HepG2 (cell line): ENCODE measurements around the gene TEDC2. TPM values are rescaled to one million over a fixed set of nuclear protein-coding genes. Genes with fewer than 3 reads are reported as not detected.

Experiments used
- BORCS8-MEF2B ChIP-seq: sonication (generic); formaldehyde crosslinking; IDR thresholded peaks from 2 replicates; pipeline ENCODE4 v1.8.0; 2022; ENCODE audit warnings: mild to moderate bottlenecking, missing genetic modification reagents
- CBX1 ChIP-seq: IDR thresholded peaks from one replicate; pipeline ENCODE4 v1.6.1; 2016; ENCODE audit warnings: antibody characterized with exemption, low read depth
- CBX5 ChIP-seq: sonication (generic); formaldehyde crosslinking; IDR thresholded peaks from 2 replicates; pipeline ENCODE4 v1.4.0; 2020; ENCODE audit warnings: missing genetic modification reagents, borderline replicate concordance
- DPF2 ChIP-seq: sonication (generic); formaldehyde crosslinking; IDR thresholded peaks from 2 replicates; pipeline ENCODE4 v1.4.0; 2020; ENCODE audit warnings: mild to moderate bottlenecking, low read depth, missing genetic modification reagents, borderline replicate concordance
- EED ChIP-seq: sonication (generic); formaldehyde crosslinking; IDR thresholded peaks from 2 replicates; pipeline ENCODE4 v1.5.0; 2020; ENCODE audit warnings: mild to moderate bottlenecking, missing genetic modification reagents
- FOXK1 ChIP-seq: sonication (generic); formaldehyde crosslinking; IDR thresholded peaks from 2 replicates; pipeline ENCODE4 v1.4.0; 2020; ENCODE audit warnings: low read depth, missing genetic modification reagents, borderline replicate concordance
- GTF2F1 ChIP-seq: fragments of 150-350 bp; IDR thresholded peaks from 2 replicates; pipeline ENCODE4 v1.6.1; 2014; ENCODE audit warnings: low read length
- IRX3 ChIP-seq: sonication (generic); formaldehyde crosslinking; IDR thresholded peaks from 2 replicates; pipeline ENCODE4 v1.8.1; 2023; ENCODE audit warnings: mild to moderate bottlenecking, low read depth, missing genetic modification reagents, borderline replicate concordance
- MEIS2 ChIP-seq: sonication (generic); formaldehyde crosslinking; IDR thresholded peaks from 2 replicates; pipeline ENCODE4 v1.9.0; 2021; ENCODE audit warnings: mild to moderate bottlenecking, missing genetic modification reagents
- NCOA5 ChIP-seq: sonication (generic); formaldehyde crosslinking; IDR thresholded peaks from 2 replicates; pipeline ENCODE4 v1.4.0; 2020; ENCODE audit warnings: missing genetic modification reagents
- PAX8 ChIP-seq: sonication (generic); formaldehyde crosslinking; IDR thresholded peaks from 2 replicates; pipeline ENCODE4 v1.8.0; 2022; ENCODE audit warnings: mild to moderate bottlenecking, missing genetic modification reagents, borderline replicate concordance
- PPARG ChIP-seq: conservative IDR thresholded peaks from 2 replicates; pipeline ENCODE4 v1.6.1; 2016; ENCODE audit warnings: missing biosample characterization, missing genetic modification reagents
- SPEN ChIP-seq: sonication (generic); formaldehyde crosslinking; IDR thresholded peaks from 2 replicates; pipeline ENCODE4 v1.5.1; 2020; ENCODE audit warnings: low read depth, mild to moderate bottlenecking, missing genetic modification reagents
- SRY ChIP-seq: sonication (generic); formaldehyde crosslinking; IDR thresholded peaks from 2 replicates; pipeline ENCODE4 v1.8.0; 2022; ENCODE audit warnings: mild to moderate bottlenecking, missing genetic modification reagents
- TCF7L2 ChIP-seq: IDR thresholded peaks from 2 replicates; pipeline ENCODE4 v1.6.1; 2011; ENCODE audit warnings: mild to moderate bottlenecking, low read depth, low read length, moderate library complexity
- ZFAT ChIP-seq: sonication (generic); formaldehyde crosslinking; conservative IDR thresholded peaks from 2 replicates; pipeline ENCODE4 v1.8.1; 2023; ENCODE audit warnings: missing genetic modification reagents, inconsistent platforms
- ZFP37 ChIP-seq: sonication (generic); formaldehyde crosslinking; IDR thresholded peaks from 2 replicates; pipeline ENCODE4 v1.4.0; 2020; ENCODE audit warnings: missing genetic modification reagents, borderline replicate concordance
- ZNF383 ChIP-seq: sonication (generic); formaldehyde crosslinking; IDR thresholded peaks from 2 replicates; pipeline ENCODE4 v1.4.0; 2020; ENCODE audit warnings: missing genetic modification reagents, mild to moderate bottlenecking, borderline replicate concordance
- ZNF567 ChIP-seq: sonication (generic); formaldehyde crosslinking; IDR thresholded peaks from 2 replicates; pipeline ENCODE4 v1.8.1; 2023; ENCODE audit warnings: mild to moderate bottlenecking, missing genetic modification reagents, borderline replicate concordance
- ZNF691 ChIP-seq: sonication (generic); formaldehyde crosslinking; IDR thresholded peaks from 2 replicates; pipeline ENCODE4 v1.4.0; 2020; ENCODE audit warnings: missing genetic modification reagents, low read depth, mild to moderate bottlenecking, borderline replicate concordance
- ZNF850 ChIP-seq: sonication (generic); formaldehyde crosslinking; conservative IDR thresholded peaks from 2 replicates; pipeline ENCODE4 v1.9.0; 2021; ENCODE audit warnings: mild to moderate bottlenecking, missing genetic modification reagents
- ZSCAN21 ChIP-seq: sonication (generic); formaldehyde crosslinking; IDR thresholded peaks from 2 replicates; pipeline ENCODE4 v1.8.0; 2022; ENCODE audit warnings: mild to moderate bottlenecking, missing genetic modification reagents, moderate library complexity, borderline replicate concordance
- ZSCAN5A ChIP-seq: sonication (generic); formaldehyde crosslinking; IDR thresholded peaks from 2 replicates; pipeline ENCODE4 v1.8.0; 2022; ENCODE audit warnings: mild to moderate bottlenecking, missing genetic modification reagents, borderline replicate concordance
- polyA plus RNA-seq, 8 experiments: library from polyadenylated mRNA; depleted of rRNA in 3 of 8; stranded (reverse) in 7 of 8; unstranded in 1 of 8; fragments of >200 nt; fragmentation: Illumina TruSeq in 4 of 8; extraction: Trizol in 4 of 8; gene quantifications; 2 replicates each; pipeline versions ENCODE4 v1.2.1 to v1.2.3, GENCODE V29; 2011 to 2016; ENCODE audit warnings: low read depth in 4 of 8, missing spikeins in 1 of 8, mixed read lengths in 1 of 8; ENCODE audit not compliant: insufficient read depth in 1 of 8
- total RNA-seq, 5 experiments: library from RNA; depleted of rRNA; stranded (reverse); fragments of >200 nt; fragmentation: Illumina TruSeq; extraction: Trizol; gene quantifications; 2 replicates each; pipeline ENCODE4 v1.2.3, GENCODE V29; 2016; ENCODE audit warnings: low read depth in 1 of 5
- TF ChIP-seq, protein P1 (sequence below): sonication (generic); formaldehyde crosslinking; IDR thresholded peaks from 2 replicates; pipeline ENCODE4 v1.8.1; 2022; ENCODE audit warnings: mild to moderate bottlenecking, missing genetic modification reagents
- TF ChIP-seq, protein P2 (sequence below): sonication (generic); formaldehyde crosslinking; IDR thresholded peaks from 2 replicates; pipeline ENCODE4 v1.5.0; 2020; ENCODE audit warnings: missing genetic modification reagents

Gene TEDC2
- total and polyA plus RNA-seq, 2 of the 13 experiments (the other 11 are each of a cell fraction or from before 2014, with no cell fraction given), result 6.2 to 24.4 TPM

DNA sequence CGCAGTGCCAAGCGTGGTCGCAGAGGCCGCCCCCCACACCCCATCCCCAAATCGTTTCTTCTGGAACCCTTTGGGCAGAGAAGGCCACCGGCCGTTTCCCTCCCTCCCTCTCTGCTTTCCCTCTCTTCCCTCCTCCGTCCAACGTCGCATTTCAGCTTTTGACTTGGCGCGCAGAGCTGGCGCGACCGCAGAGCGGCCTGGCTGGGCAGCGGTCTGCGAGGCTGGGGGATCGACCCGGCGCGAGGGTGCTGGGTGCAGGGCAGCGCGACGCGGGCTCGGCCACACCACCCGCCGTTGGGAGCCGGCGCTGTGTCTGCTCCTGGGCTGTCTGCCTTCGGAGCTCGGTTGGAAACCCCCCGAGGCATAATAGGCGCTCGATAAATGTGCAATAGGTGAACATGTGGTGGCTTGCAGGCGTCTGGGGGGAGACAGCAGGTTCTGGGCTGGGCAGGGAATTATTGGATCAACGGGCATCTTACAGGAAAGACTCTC, 8.4 kb downstream of the TEDC2 start (continued):
- TF ChIP-seq SPEN (CRISPR knock-in tag), result no peak
- no peak for TF ChIP-seq DPF2 (CRISPR knock-in tag)
- no peak for TF ChIP-seq ZSCAN21
- TF ChIP-seq CBX5 (CRISPR knock-in tag), result no peak
- TF ChIP-seq EED (CRISPR knock-in tag), result no peak
- no peak for TF ChIP-seq NCOA5 (CRISPR knock-in tag)
- no peak for TF ChIP-seq GTF2F1
- TF ChIP-seq TCF7L2, result no peak
- no peak for TF ChIP-seq PPARG (CRISPR knock-in tag)
- no peak for TF ChIP-seq BORCS8-MEF2B (CRISPR knock-in tag)
- TF ChIP-seq ZNF850 (CRISPR knock-in tag), result no peak
- TF ChIP-seq ZNF383, result no peak
- TF ChIP-seq ZNF567 (CRISPR knock-in tag), result no peak
- TF ChIP-seq PAX8 (CRISPR knock-in tag), result no peak
- no peak for TF ChIP-seq IRX3
- TF ChIP-seq, protein P1, sequence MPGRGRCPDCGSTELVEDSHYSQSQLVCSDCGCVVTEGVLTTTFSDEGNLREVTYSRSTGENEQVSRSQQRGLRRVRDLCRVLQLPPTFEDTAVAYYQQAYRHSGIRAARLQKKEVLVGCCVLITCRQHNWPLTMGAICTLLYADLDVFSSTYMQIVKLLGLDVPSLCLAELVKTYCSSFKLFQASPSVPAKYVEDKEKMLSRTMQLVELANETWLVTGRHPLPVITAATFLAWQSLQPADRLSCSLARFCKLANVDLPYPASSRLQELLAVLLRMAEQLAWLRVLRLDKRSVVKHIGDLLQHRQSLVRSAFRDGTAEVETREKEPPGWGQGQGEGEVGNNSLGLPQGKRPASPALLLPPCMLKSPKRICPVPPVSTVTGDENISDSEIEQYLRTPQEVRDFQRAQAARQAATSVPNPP (CRISPR knock-in tag), result no peak
- no peak for TF ChIP-seq ZSCAN5A (CRISPR knock-in tag)
- no peak for TF ChIP-seq SRY (CRISPR knock-in tag)
- no peak for TF ChIP-seq ZNF691 (CRISPR knock-in tag)
- TF ChIP-seq, protein P2, sequence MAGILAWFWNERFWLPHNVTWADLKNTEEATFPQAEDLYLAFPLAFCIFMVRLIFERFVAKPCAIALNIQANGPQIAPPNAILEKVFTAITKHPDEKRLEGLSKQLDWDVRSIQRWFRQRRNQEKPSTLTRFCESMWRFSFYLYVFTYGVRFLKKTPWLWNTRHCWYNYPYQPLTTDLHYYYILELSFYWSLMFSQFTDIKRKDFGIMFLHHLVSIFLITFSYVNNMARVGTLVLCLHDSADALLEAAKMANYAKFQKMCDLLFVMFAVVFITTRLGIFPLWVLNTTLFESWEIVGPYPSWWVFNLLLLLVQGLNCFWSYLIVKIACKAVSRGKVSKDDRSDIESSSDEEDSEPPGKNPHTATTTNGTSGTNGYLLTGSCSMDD (CRISPR knock-in tag), result no peak
- no peak for TF ChIP-seq ZFP37 (CRISPR knock-in tag)
- TF ChIP-seq CBX1, result no peak
- TF ChIP-seq MEIS2, result no peak
- TF ChIP-seq FOXK1 (CRISPR knock-in tag), result no peak
- no peak for TF ChIP-seq ZFAT
